A549 treated with RU486 at 1 μM for 4 hours (cell line): ENCODE data around the gene PDGFRA. TPM values are rescaled to one million over a fixed set of nuclear protein-coding genes. Genes with fewer than 3 reads are reported as not detected.

Experiments
- total RNA-seq: library from RNA; stranded (reverse); fragments of 200-300 nt; extraction: Qiagen RNA extraction; gene quantifications from 5 replicates; pipeline ENCODE4 v1.2.3, GENCODE V29; 2022; ENCODE audit warnings: low read depth

Gene PDGFRA
- total RNA-seq, result 0.34 to 0.66 TPM (median 0.61 TPM) in 5 replicates

DNA sequence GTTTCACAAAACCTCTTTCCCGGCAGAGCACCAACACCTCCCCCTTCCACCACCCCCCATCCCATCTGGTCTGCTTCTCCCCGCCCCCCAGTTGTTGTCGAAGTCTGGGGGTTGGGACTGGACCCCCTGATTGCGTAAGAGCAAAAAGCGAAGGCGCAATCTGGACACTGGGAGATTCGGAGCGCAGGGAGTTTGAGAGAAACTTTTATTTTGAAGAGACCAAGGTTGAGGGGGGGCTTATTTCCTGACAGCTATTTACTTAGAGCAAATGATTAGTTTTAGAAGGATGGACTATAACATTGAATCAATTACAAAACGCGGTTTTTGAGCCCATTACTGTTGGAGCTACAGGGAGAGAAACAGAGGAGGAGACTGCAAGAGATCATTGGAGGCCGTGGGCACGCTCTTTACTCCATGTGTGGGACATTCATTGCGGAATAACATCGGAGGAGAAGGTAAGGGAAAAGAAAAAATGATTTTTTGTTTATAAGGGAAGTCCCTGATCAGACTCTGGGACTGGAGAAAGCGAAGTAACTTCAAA, at the start of gene PDGFRA:
TSS of gene PDGFRA (plus strand) at position 333 of the 541 bp plus-strand sequence. CDS start 29,476 bp downstream, outside the sequence.

Other genes starting within 250 kb of the PDGFRA start
- gene CHIC2, start 164.7 kb upstream of the PDGFRA start, total RNA-seq, result 5.6 to 10.8 TPM (median 8.4 TPM) in 5 replicates
- not detected in 5 replicates for gene GSX2, start 129.1 kb upstream of the PDGFRA start, total RNA-seq